GM12873 (cell line): ENCODE data around the gene NCOA7.

Experiments used
- CTCF ChIP-seq: IDR thresholded peaks from 2 replicates; pipeline ENCODE4 v1.5.1; 2012; ENCODE audit warnings: low read depth, mild to moderate bottlenecking, moderate library complexity, low read length, control low read depth; ENCODE audit not compliant: insufficient read depth; ENCODE audit errors: missing control alignments

The NCOA7 gene

GRCh38 chr6:125974214-125974866 lies 183.6 kb downstream of the NCOA7 start:
- peak; percentile 39 for TF ChIP-seq CTCF

GRCh38 chr6:125979101-125979500 lies 188.3 kb downstream of the NCOA7 start:
- TF ChIP-seq CTCF, result no peak
